Testis (tissue), 2 donors: ENCODE data around the gene TMEM255B.

Experiments
- CTCF ChIP-seq, 3 experiments: fragments of 450-650 bp in 2 of 3; fragments of 200-600 bp in 1 of 3; sonication (generic) in 1 of 3; IDR thresholded peaks; one replicate each; pipeline ENCODE4 v1.5.1; 2016 to 2019; ENCODE audit warnings: antibody characterized with exemption in 3 of 3, mild to moderate bottlenecking in 2 of 3, moderate library complexity in 1 of 3
- POLR2A ChIP-seq: fragments of 450-650 bp; IDR thresholded peaks from one replicate; pipeline ENCODE4 v1.6.1; 2017; ENCODE audit warnings: antibody characterized with exemption, mild to moderate bottlenecking, moderate library complexity

GRCh38 chr13:113747291-113747833 is 11.7 kb upstream of the TMEM255B start:
- TF ChIP-seq CTCF (IDR thresholded peaks at IDR 0.05) (no peak), POLR2A (no peak)
